Sigmoid colon (tissue), 4 donors: ENCODE measurements around the gene CALHM2.

ENCODE experiments used
- CTCF ChIP-seq, 4 experiments: fragments of 450-650 bp in 3 of 4; fragments of 200-600 bp in 1 of 4; IDR thresholded peaks; one replicate each; pipeline ENCODE4 v1.5.1; 2016 to 2019; ENCODE audit warnings: antibody characterized with exemption in 4 of 4, mild to moderate bottlenecking in 3 of 4, moderate library complexity in 2 of 4
- POLR2AphosphoS5 ChIP-seq, 4 donors: sonication (generic); formaldehyde crosslinking; IDR thresholded peaks; one replicate each; pipeline ENCODE4 v1.6.1; 2017; ENCODE audit warnings: antibody characterized with exemption in 4 of 4

DNA sequence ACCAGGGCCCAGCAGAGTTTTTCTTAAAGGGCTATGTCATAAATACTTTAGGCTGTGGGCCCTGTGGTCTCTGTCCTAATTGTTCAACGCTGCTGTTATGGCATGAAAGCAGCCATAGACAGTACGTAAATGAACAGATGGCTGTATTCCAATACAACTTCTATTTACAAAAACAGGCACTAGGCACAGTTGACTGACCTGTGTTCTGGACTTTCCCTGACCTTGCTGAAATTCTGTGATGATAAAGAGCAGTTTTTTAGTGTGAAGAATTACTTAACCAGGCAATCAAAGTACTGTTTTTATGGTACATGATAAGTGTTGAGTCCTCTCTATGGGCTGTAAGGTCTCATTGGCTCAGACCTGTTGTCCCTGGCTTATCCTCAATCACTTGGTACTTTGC is 38.6 kb downstream of the CALHM2 start:
- TF ChIP-seq CTCF (IDR thresholded peaks at IDR 0.05) (no peak), POLR2AphosphoS5 (IDR thresholded peaks at IDR 0.05) (no peak)
